SK-N-MC (cell line): ENCODE results near the gene QRFP.

ENCODE experiments used
- DNase-seq: peaks from one replicate; pipeline ENCODE4 v3.0.0-alpha.2; 2011; ENCODE audit warnings: low read depth, low spot score
- H3K27ac ChIP-seq: fragments of 200-600 bp; sonication (generic); 2 replicates; pipeline ENCODE4 v1.5.1; 2016; ENCODE audit warnings: mixed run types
- H3K36me3 ChIP-seq: fragments of 200-600 bp; sonication (generic); 2 replicates; pipeline ENCODE4 v1.6.1; 2017; ENCODE audit warnings: antibody characterized with exemption, low read length, mixed read lengths; ENCODE audit not compliant: insufficient read depth
- H3K4me3 ChIP-seq: fragments of 200-600 bp; sonication (generic); 2 replicates; pipeline ENCODE4 v1.5.1; 2016
- H3K9ac ChIP-seq: fragments of 200-600 bp; sonication (generic); 2 replicates; pipeline ENCODE4 v1.8.0; 2017; ENCODE audit warnings: mixed run types, mixed read lengths; ENCODE audit not compliant: insufficient read length
- H3K9me3 ChIP-seq: fragments of 200-600 bp; sonication (generic); 2 replicates; pipeline ENCODE4 v1.6.1; 2017; ENCODE audit warnings: low read depth, mild to moderate bottlenecking, antibody characterized with exemption, low read length, moderate library complexity, mixed read lengths
- EZH2 ChIP-seq: fragments of 200-600 bp; sonication (generic); IDR thresholded peaks from one replicate; pipeline ENCODE4 v1.6.1; 2017; ENCODE audit warnings: antibody characterized with exemption
- FOXP2 ChIP-seq: optimal IDR thresholded peaks from 2 replicates; pipeline ENCODE3; 2011; ENCODE audit warnings: mild to moderate bottlenecking, moderate library complexity; ENCODE audit not compliant: insufficient read depth; ENCODE audit errors: extremely low read length, control extremely low read depth
- POLR2AphosphoS5 ChIP-seq: IDR thresholded peaks from 2 replicates; pipeline ENCODE4 v1.6.1; 2012; ENCODE audit warnings: mild to moderate bottlenecking, low read depth, low read length, borderline replicate concordance

The QRFP gene

DNA sequence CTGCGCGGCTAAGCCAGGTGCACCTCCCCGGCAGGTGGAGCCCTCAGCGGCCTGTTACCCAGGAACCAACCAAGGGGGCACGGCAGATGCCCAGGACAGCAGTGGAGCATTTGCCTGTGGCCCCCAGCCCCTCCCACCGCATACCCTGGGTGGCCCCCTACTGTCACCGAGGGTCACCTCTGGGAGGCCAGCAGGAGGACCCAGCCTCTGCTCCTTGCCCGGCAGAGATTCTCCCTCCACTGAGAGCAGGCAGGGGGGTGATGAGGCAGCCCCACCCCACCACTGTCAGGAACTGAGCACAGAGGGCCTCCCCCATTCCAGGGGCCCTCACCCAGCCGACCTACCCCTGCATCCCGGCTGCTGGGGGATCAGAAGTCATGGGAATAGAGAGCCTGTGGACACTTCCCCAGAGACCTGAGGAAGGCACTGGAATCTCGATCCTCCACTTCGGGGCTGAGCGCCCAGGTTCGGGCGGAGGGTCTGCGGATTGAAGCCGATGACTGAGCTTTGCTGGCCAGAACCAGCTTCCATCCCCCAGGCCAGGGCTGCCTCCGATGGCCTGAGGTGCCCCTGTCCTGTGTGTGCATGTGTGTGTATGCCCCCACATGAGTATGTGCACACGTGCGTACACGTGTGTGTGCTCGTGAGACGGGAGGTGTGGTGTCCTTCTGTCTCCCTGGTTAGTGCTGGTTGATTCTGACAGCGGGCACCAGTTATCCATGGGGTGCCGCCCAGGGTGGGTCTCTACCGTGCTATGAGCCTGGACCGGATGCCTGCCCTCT is at the start of gene QRFP:
QRFP (minus strand) TSS at position 580 of the 782 bp plus-strand sequence. CDS start 2,974 bp downstream, outside the sequence.
- Histone ChIP-seq H3K9ac (no peak within 1 kb of the TSS), H3K27ac (no peak within 1 kb of the TSS), H3K9me3 (no peaks in the 10 kb centered on the region), H3K36me3 (no peaks in the 10 kb centered on the region), H3K4me3 (no peak within 1 kb of the TSS)
- no peak for DNase-seq
- TF ChIP-seq POLR2AphosphoS5, result no peak

GRCh38 chr9:130945173-130945572 is 48.6 kb upstream of the QRFP start:
- Histone ChIP-seq H3K9ac (no peak overlapping the region), H3K36me3 (no peaks in the 10 kb centered on the region), H3K4me3 (no peak overlapping the region), H3K27ac (no peak overlapping the region), H3K9me3 (no peaks in the 10 kb centered on the region)
- DNase-seq, result no peak
- TF ChIP-seq EZH2 (no peak), POLR2AphosphoS5 (no peak), FOXP2 (no peak)

- H3K9me3 ChIP-seq, result no peaks in the 10 kb centered on the region
- TF ChIP-seq POLR2AphosphoS5 (no peak), EZH2 (no peak), FOXP2 (no peak)
- no peak for DNase-seq
- no peak overlapping the region for H3K27ac ChIP-seq
- no peak overlapping the region for H3K9ac ChIP-seq
- no peaks in the 10 kb centered on the region for H3K36me3 ChIP-seq
- no peak overlapping the region for H3K4me3 ChIP-seq
Observed at GRCh38 chr9:130944510-130945058, 48.0 kb upstream of the QRFP start.

GRCh38 chr9:130943777-130944176 is 47.2 kb upstream of the QRFP start:
- Histone ChIP-seq H3K27ac (no peak overlapping the region), H3K9ac (no peak overlapping the region), H3K9me3 (no peaks in the 10 kb centered on the region), H3K36me3 (no peaks in the 10 kb centered on the region), H3K4me3 (no peak overlapping the region)
- no peak for DNase-seq
- TF ChIP-seq FOXP2 (no peak), EZH2 (no peak), POLR2AphosphoS5 (no peak)

GRCh38 chr9:130943221-130943620 is 46.6 kb upstream of the QRFP start:
- H3K27ac ChIP-seq, result no peak overlapping the region
- H3K9me3 ChIP-seq, result no peaks in the 10 kb centered on the region
- DNase-seq, result no peak
- H3K9ac ChIP-seq, result no peak overlapping the region
- TF ChIP-seq FOXP2, result no peak
- no peak for TF ChIP-seq EZH2
- no peak for TF ChIP-seq POLR2AphosphoS5
- H3K36me3 ChIP-seq, result no peaks in the 10 kb centered on the region
- no peak overlapping the region for H3K4me3 ChIP-seq

DNA sequence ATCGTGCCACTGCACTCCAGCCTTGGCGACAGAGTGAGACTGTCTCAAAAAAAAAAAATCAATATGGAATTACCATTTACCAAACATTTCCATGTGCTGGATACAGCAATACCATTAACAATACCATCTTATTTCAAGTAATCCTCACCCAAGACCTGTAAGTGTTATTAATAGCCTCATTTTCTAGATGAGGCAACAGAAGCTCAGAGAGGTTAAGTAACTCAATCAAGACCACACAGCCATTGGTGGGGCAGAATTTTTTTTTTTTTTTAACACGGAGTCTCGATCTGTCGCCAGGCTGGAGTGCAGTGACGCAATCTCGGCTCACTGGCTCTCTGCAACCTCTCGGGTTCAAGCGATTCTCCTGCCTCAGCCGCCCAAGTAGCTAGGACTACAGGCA is 46.1 kb upstream of the QRFP start:
- Histone ChIP-seq H3K36me3 (no peaks in the 10 kb centered on the region), H3K9ac (no peak overlapping the region), H3K9me3 (no peaks in the 10 kb centered on the region), H3K4me3 (no peak overlapping the region), H3K27ac (no peak overlapping the region)
- no peak for DNase-seq
- no peak for TF ChIP-seq FOXP2
- TF ChIP-seq POLR2AphosphoS5, result no peak
- TF ChIP-seq EZH2, result no peak

GRCh38 chr9:130942084-130942483 is 45.5 kb upstream of the QRFP start:
- Histone ChIP-seq H3K4me3 (no peak overlapping the region), H3K9me3 (no peaks in the 10 kb centered on the region), H3K27ac (no peak overlapping the region), H3K9ac (no peak overlapping the region), H3K36me3 (no peaks in the 10 kb centered on the region)
- no peak for DNase-seq
- no peak for TF ChIP-seq EZH2
- no peak for TF ChIP-seq FOXP2
- TF ChIP-seq POLR2AphosphoS5, result no peak

DNA sequence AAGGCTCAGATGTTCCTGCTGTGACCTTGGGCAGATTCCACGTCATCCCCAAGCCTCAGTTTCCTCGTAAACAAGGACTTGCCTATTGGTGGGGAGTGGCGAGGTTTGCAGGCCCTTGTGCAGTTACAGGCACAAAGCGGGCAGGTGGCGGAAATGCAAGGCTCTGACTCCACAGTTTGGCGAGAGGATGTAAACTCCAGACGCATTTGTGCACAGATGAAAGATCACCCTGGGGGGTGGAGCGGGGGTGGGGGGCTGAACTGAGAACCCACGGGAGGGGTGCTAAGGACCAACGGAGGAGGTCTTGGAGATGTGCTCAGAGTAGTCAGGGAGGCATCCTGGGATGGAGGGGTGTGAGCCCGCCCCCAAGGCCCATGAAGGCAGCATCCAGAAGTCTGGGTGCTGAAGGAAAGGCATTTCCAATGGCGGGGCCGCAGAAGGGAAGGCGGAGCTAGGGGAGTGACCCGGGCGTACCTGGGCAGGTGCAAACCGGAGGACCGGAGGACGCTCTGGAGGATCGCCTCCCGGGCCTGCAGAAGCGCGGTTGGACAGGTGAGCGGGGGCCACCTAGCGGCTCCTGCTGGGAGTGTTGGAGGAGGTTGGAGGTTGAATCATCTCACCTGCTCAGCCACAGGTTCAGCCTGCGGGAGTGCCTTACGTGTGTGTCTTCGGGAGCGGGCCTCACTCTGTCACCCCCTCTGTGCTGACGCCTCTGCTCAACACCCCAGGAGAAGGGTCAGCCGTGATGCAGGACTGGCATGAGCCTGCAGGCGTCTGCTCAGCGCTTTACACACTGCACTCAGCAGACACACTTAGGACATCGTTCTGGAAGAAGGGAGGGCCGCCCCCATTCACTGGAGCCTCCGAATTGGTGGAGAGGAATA is 44.3 kb upstream of the QRFP start:
- H3K27ac ChIP-seq, result no peak overlapping the region
- H3K9ac ChIP-seq, result no peak overlapping the region
- no peak for DNase-seq
- TF ChIP-seq POLR2AphosphoS5 (no peak), FOXP2 (no peak), EZH2 (no peak)
- no peak overlapping the region for H3K4me3 ChIP-seq
- H3K9me3 ChIP-seq, result no peaks in the 10 kb centered on the region
- no peaks in the 10 kb centered on the region for H3K36me3 ChIP-seq
